Omental fat pad (tissue), 4 donors: ENCODE results near the gene IDS. TPM values are rescaled to one million over a fixed set of nuclear protein-coding genes. Genes with fewer than 3 reads are reported as not detected.
"Not testable (repeated sequence)": the region's sequence is repeated elsewhere in the genome, so short reads cannot be mapped to it uniquely, and the experiment has no call there.

Experiments
- ATAC-seq: fragments of 150-250 bp; one replicate; pipeline ENCODE4 v1.9.1; 2016; ENCODE audit warnings: mild to moderate bottlenecking, moderate library complexity; ENCODE audit not compliant: low FRiP score
- DNase-seq: peaks from one replicate; pipeline ENCODE4 v3.0.0-alpha.2; 2019; ENCODE audit warnings: low spot score
- CTCF ChIP-seq, 3 donors: fragments of 450-650 bp; IDR thresholded peaks; one replicate each; pipeline ENCODE4 v1.5.1; 2016 to 2017; ENCODE audit warnings: antibody characterized with exemption in 3 of 3, mild to moderate bottlenecking in 3 of 3, moderate library complexity in 2 of 3
- total RNA-seq, 4 donors: library from RNA; depleted of rRNA; stranded (reverse); fragments of >200 nt; gene quantifications; one replicate each; pipeline ENCODE4 v1.1.0, GENCODE V29; 2016

IDS gene
- total RNA-seq, 4 donors from 2014 or later: 39.0 to 67.5 (median 56.1) TPM

GRCh38 chrX:149522916-149523315 lies 17.8 kb upstream of the IDS start:
- no peak for DNase-seq
- TF ChIP-seq CTCF (IDR thresholded peaks at IDR 0.05): no peak
- ATAC-seq: no peak

- DNase-seq: no peak
- no peak for TF ChIP-seq CTCF (IDR thresholded peaks at IDR 0.05)
These were observed 16.3 kb upstream of the IDS start for GRCh38 chrX:149521438-149521837.

GRCh38 chrX:149520636-149521277 lies 15.7 kb upstream of the IDS start:
- not testable (repeated sequence) for ATAC-seq, DNase-seq

More at GRCh38 chrX:149521438-149521837, 16.3 kb upstream of the IDS start:
- ATAC-seq: no peak

- ATAC-seq: no peak
- TF ChIP-seq CTCF (IDR thresholded peaks at IDR 0.05): no peak
- no peak for DNase-seq
These were observed 13.1 kb upstream of the IDS start for GRCh38 chrX:149518236-149518635.

GRCh38 chrX:149517308-149517707 lies 12.2 kb upstream of the IDS start:
- no peak for TF ChIP-seq CTCF (IDR thresholded peaks at IDR 0.05)
- DNase-seq: no peak
- no peak for ATAC-seq

GRCh38 chrX:149516604-149517003 lies 11.5 kb upstream of the IDS start:
- DNase-seq: no peak
- no peak for ATAC-seq
- TF ChIP-seq CTCF (IDR thresholded peaks at IDR 0.05): no peak

GRCh38 chrX:149515954-149516602 lies 11.0 kb upstream of the IDS start:
- no peak for ATAC-seq
- no peak for DNase-seq
- no peak for TF ChIP-seq CTCF (IDR thresholded peaks at IDR 0.05)
